K562 (cell line): ENCODE data around the gene CCDC148. TPM values are rescaled to one million over a fixed set of nuclear protein-coding genes. Genes with fewer than 3 reads are reported as not detected.

Experiments
- ATAC-seq: fragments of 200-7000 bp; cut with Tn5 transposase; 3 replicates; pipeline ENCODE4 v1.9.1; 2020; ENCODE audit warnings: moderate library complexity
- BruUV-seq: library from RNA; stranded (reverse); fragments of 400-500 nt; replicated peaks from 2 replicates; lab custom pipeline; 2021; lab: Mats Ljungman, UMichigan
- CTCF ChIA-PET: fragments of 300-600 bp; formaldehyde crosslinking; extraction: SDS; loops from one replicate; lab custom pipeline; 2021; ENCODE audit warnings: low intra/inter-chr PET ratio; lab: Yijun Ruan, JAX
- POLR2A ChIA-PET: fragments of 300-600, 350-650 bp; sonication (Branson Sonifier 250); formaldehyde crosslinking; extraction: SDS; loops from one replicate; lab custom pipeline; 2021; ENCODE audit warnings: antibody characterized with exemption, inconsistent platforms; lab: Yijun Ruan, JAX
- DNase-seq, 4 experiments: peaks; one replicate each; pipeline versions ENCODE4 v3.0.0 to v3.0.0-alpha.2; 2011 to 2018; ENCODE audit warnings: low spot score in 3 of 4, mixed read lengths in 3 of 4; ENCODE audit errors: extremely low read depth in 1 of 4
- FAIRE-seq: peaks from 2 replicates; lab custom pipeline; 2011; peaks lifted over from hg19 to GRCh38; lab: Jason Lieb, UNC
- H2AFZ ChIP-seq: 2 replicates; pipeline ENCODE4 v1.6.0; 2011; ENCODE audit warnings: low read depth, low read length, control low read depth, inconsistent platforms
- H3K27ac ChIP-seq: fragments of 200-600 bp; 3 replicates; pipeline ENCODE4 v1.8.0; 2011; ENCODE audit warnings: low read depth, mild to moderate bottlenecking, control low read depth, inconsistent platforms, low read length, moderate library complexity, mixed read lengths; ENCODE audit errors: extremely low read depth
- H3K27me3 ChIP-seq, 2 experiments: fragments of 300-600 bp in 1 of 2; 2 replicates in 1 of 2; 3 replicates in 1 of 2; pipeline versions ENCODE4 v1.6.0 to v1.8.0; 2011; ENCODE audit warnings: inconsistent platforms in 2 of 2, low read length in 2 of 2, mild to moderate bottlenecking in 1 of 2, mixed read lengths in 1 of 2, moderate library complexity in 1 of 2; ENCODE audit not compliant: control insufficient read depth in 2 of 2, insufficient read depth in 2 of 2
- H3K36me3 ChIP-seq: fragments of 300-600 bp; 3 replicates; pipeline ENCODE4 v1.8.0; 2011; ENCODE audit warnings: mild to moderate bottlenecking, low read length, inconsistent platforms; ENCODE audit not compliant: control insufficient read depth, insufficient read depth
- H3K4me1 ChIP-seq, 2 experiments: fragments of 200-600 bp in 1 of 2; replicated peaks in 1 of 2; 2 replicates in 1 of 2; 3 replicates in 1 of 2; pipeline versions ENCODE4 v1.5.1 to v1.8.0; 2011; ENCODE audit warnings: inconsistent platforms in 2 of 2, low read length in 2 of 2, mild to moderate bottlenecking in 1 of 2, mixed read lengths in 1 of 2, moderate library complexity in 1 of 2; ENCODE audit not compliant: control insufficient read depth in 2 of 2, insufficient read depth in 2 of 2
- H3K4me2 ChIP-seq: 2 replicates; pipeline ENCODE4 v1.6.1; 2011; ENCODE audit warnings: low read length, control low read depth, inconsistent platforms, mixed read lengths; ENCODE audit not compliant: insufficient read depth
- H3K4me3 ChIP-seq: fragments of 200-600 bp; sonication (generic), shearing (Covaris generic); 2 replicates; pipeline ENCODE4 v1.5.1; 2016; ENCODE audit warnings: control low read depth, inconsistent platforms
- H3K79me2 ChIP-seq: fragments of 200-600 bp; 3 replicates; pipeline ENCODE4 v1.8.0; 2011; ENCODE audit warnings: low read length, inconsistent platforms; ENCODE audit not compliant: control insufficient read depth, insufficient read depth
- H3K9ac ChIP-seq, 2 experiments: 2 replicates each; pipeline versions ENCODE4 v1.6.0 to v1.6.1; 2011; ENCODE audit warnings: low read depth in 2 of 2, low read length in 2 of 2, control low read depth in 1 of 2, inconsistent platforms in 1 of 2, mild to moderate bottlenecking in 1 of 2, mixed read lengths in 1 of 2; ENCODE audit not compliant: insufficient read depth in 1 of 2
- H3K9me1 ChIP-seq: one replicate; pipeline ENCODE4 v1.6.0; 2011; ENCODE audit warnings: inconsistent platforms, mild to moderate bottlenecking, low read length, moderate library complexity; ENCODE audit not compliant: control insufficient read depth, insufficient read depth
- H3K9me3 ChIP-seq: replicated peaks from 2 replicates; pipeline ENCODE4 v1.5.1; 2011; ENCODE audit warnings: low read depth, low read length, inconsistent platforms; ENCODE audit not compliant: control insufficient read depth, insufficient read depth
- H4K20me1 ChIP-seq: replicated peaks from 2 replicates; pipeline ENCODE4 v1.6.1; 2011; ENCODE audit warnings: low read length, inconsistent platforms, mixed read lengths; ENCODE audit not compliant: control insufficient read depth, insufficient read depth
- CEBPB ChIP-seq: fragments of 450-650 bp; IDR thresholded peaks from 2 replicates; pipeline ENCODE4 v1.6.1; 2016; ENCODE audit warnings: missing genetic modification characterization, missing compliant biosample characterization
- CEBPG ChIP-seq, 3 experiments: fragments of 200-800 bp in 1 of 3; sonication (Bioruptor generic) in 1 of 3; sonication (generic) in 1 of 3; formaldehyde crosslinking in 1 of 3; IDR thresholded peaks in 2 of 3; conservative IDR thresholded peaks in 1 of 3; 2 replicates each; pipeline versions ENCODE4 v1.6.1 to v1.8.0; 2016 to 2022; ENCODE audit warnings: missing compliant biosample characterization in 2 of 3, missing genetic modification characterization in 2 of 3, mild to moderate bottlenecking in 1 of 3, missing genetic modification reagents in 1 of 3
- WGBS: fragments of 100-300 bp; shearing (Covaris generic); methylation state at CpG from one replicate; pipeline ENCODE4 v1.1.6; 2016; ENCODE audit warnings: low coverage, mixed read lengths; ENCODE audit not compliant: insufficient coverage; ENCODE audit errors: missing lambda C conversion rate; 5-methylcytosine and 5-hydroxymethylcytosine counted together
- in situ Hi-C: fragments of 300-500 bp; cut with MboI; formaldehyde crosslinking; loops from 4 replicates; pipeline ENCODE4 v1.15.0; 2018; ENCODE audit warnings: inconsistent platforms, mixed read lengths
- intact Hi-C: fragments of 100-400 bp; cut with micrococcal nuclease; formaldehyde crosslinking; loops from 2 replicates; pipeline ENCODE4 v1.14.2; 2022
- polyA plus RNA-seq, 8 experiments: library from polyadenylated mRNA; depleted of rRNA in 4 of 8; stranded (reverse) in 5 of 8; unstranded in 3 of 8; fragments of >200 nt; fragmentation: Nextera tagmentation in 2 of 8; fragmentation: Illumina TruSeq in 1 of 8; extraction: Ambion mirVana in 2 of 8; extraction: Trizol in 1 of 8; gene quantifications; 2 replicates each; pipeline versions ENCODE4 v1.2.1 to v1.2.3, GENCODE V29; 2011 to 2014; ENCODE audit warnings: inconsistent platforms in 1 of 8, missing spikeins in 1 of 8
- total RNA-seq, 7 experiments: library from RNA; depleted of rRNA in 6 of 7; stranded (reverse); fragments of >200 nt in 6 of 7; fragmentation: Illumina TruSeq in 2 of 7; extraction: Trizol in 2 of 7; gene quantifications; 2 replicates each; pipeline versions ENCODE4 v1.2.1 to v1.2.3, GENCODE V29; 2011 to 2021; ENCODE audit warnings: low replicate concordance in 1 of 7
- TF ChIP-seq, protein P1 (sequence below): fragments of 250-450 bp; sonication (Bioruptor Pico); IDR thresholded peaks from 2 replicates; pipeline ENCODE4 v1.8.0; 2022; ENCODE audit warnings: moderate library complexity, mild to moderate bottlenecking, inconsistent platforms

Gene CCDC148
- total and polyA plus RNA-seq, 9 of the 15 experiments (the other 6 are each of a cell fraction or from before 2014, with no cell fraction given), result 0.10 to 1.4 (median 0.65) TPM

DNA sequence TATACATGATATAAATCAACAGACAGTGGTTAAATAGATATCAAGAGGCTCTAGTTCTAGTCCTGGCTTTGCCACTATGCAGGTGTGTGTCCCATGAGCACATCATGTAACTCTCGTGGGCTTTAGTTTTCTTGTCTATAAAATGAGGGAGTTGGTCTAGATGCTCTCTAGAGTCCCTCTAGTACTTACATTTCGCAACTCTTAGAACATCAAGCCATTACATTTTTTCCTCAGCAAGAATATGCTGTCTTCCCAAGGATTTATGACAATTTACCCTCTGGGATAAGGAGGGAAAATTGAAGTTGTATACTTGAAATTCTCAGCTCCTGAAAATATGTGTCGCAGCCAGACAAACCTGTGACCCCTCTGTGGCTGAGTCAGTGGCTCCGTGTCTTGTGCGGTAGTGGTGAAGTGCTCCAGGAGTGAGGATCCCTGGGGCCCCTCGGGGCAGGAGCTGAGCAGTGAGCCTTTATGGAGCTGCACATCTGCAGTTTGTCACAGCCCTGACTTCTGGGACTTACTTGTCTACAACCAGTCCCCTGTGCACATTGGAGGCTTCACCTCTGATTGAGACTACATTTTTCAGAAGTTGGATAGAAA lies 7.0 kb upstream of the CCDC148 start:
- intact Hi-C loops, result loop anchor here (5.0 kb wide), 1 partner anchor 281 kb away; no protein-coding TSS in a partner anchor
- TF ChIP-seq CEBPG (CRISPR knock-in tag; IDR thresholded peaks at IDR 0.05) (no peak), CEBPG (tag; conservative IDR thresholded peaks at IDR 0.05 in 1 of 2, IDR thresholded peaks at IDR 0.05 in 1 of 2) (peak; percentile 48 to 52; a peak in 1 of 4 replicates), CEBPB (tag) (peak; percentile 87)
- TF ChIP-seq, protein P1, sequence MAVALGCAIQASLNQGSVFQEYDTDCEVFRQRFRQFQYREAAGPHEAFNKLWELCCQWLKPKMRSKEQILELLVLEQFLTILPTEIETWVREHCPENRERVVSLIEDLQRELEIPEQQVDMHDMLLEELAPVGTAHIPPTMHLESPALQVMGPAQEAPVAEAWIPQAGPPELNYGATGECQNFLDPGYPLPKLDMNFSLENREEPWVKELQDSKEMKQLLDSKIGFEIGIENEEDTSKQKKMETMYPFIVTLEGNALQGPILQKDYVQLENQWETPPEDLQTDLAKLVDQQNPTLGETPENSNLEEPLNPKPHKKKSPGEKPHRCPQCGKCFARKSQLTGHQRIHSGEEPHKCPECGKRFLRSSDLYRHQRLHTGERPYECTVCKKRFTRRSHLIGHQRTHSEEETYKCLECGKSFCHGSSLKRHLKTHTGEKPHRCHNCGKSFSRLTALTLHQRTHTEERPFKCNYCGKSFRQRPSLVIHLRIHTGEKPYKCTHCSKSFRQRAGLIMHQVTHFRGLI (CRISPR knock-in tag), result no peak
- Histone ChIP-seq H3K9me1 (no peaks in the 10 kb centered on the region), H3K4me2 (no peak overlapping the region; the same call in 1 of the 2 replicates), H3K4me1 (peaks cover 3 to 32% of the 10 kb centered on the region in 2 experiments), H3K36me3 (peaks cover 26% of the 10 kb centered on the region), H3K9me3 (no peaks in the 10 kb centered on the region), H3K27ac (no peak overlapping the region), H2AFZ (no peak overlapping the region), H3K4me3 (no peak overlapping the region), H3K79me2 (peaks cover 98% of the 10 kb centered on the region), H4K20me1 (peaks cover 25% of the 10 kb centered on the region), H3K27me3 (no peaks in the 10 kb centered on the region), H3K9ac (peak overlapping the region in 1 of 2 experiments; percentile 74; a peak in 1 of 4 replicates)
- CTCF ChIA-PET, result no interaction called here
- DNase-seq (peak in 2 of 4 experiments; percentile 17 to 37), ATAC-seq (peak; percentile 61), FAIRE-seq (no peak)
- BruUV-seq, result no TSS peak
- 52% methylated on average over 6 of the region's 6 CpGs for WGBS
- in situ Hi-C loops, result no loop called here
- POLR2A ChIA-PET, result interaction anchor here (0.5 to 1.6 kb wide), 3 partner anchors 13 to 155 kb away, joined by 3 read pairs; no protein-coding TSS in a partner anchor
